Peyer's patch (tissue), 4 donors: ENCODE results near the gene PCNT.

Source experiments
- POLR2A ChIP-seq, 2 donors: fragments of 450-650 bp; IDR thresholded peaks; one replicate each; pipeline ENCODE4 v1.5.1; 2017; ENCODE audit warnings: antibody characterized with exemption in 2 of 2, mild to moderate bottlenecking in 2 of 2, moderate library complexity in 2 of 2
- TF ChIP-seq, protein P1 (sequence below), 6 experiments: fragments of 450-650 bp in 4 of 6; fragments of 200-600 bp in 2 of 6; sonication (generic) in 1 of 6; IDR thresholded peaks; one replicate each; pipeline ENCODE4 v1.5.1; 2017 to 2019; ENCODE audit warnings: antibody characterized with exemption in 6 of 6, mild to moderate bottlenecking in 3 of 6, moderate library complexity in 1 of 6

DNA sequence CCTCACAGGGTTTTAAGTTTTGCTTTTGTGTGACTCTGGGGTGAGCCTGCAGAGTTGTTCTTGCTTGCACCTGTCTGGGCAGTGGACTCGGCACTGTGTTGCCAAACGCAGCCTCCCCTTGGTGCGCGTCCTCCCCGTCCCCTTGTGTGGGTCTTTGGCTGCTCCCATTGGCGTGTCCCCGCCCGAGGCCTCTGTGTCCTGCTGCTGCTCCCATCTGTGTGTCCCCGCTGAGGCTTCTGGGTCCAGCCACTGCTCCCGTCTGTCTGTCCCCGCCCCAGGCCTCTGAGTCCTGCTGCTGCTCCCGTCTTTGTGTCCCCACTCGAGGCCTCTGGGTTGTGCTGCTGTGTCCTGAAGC, 62.8 kb downstream of the PCNT start:
- TF ChIP-seq, protein P1, sequence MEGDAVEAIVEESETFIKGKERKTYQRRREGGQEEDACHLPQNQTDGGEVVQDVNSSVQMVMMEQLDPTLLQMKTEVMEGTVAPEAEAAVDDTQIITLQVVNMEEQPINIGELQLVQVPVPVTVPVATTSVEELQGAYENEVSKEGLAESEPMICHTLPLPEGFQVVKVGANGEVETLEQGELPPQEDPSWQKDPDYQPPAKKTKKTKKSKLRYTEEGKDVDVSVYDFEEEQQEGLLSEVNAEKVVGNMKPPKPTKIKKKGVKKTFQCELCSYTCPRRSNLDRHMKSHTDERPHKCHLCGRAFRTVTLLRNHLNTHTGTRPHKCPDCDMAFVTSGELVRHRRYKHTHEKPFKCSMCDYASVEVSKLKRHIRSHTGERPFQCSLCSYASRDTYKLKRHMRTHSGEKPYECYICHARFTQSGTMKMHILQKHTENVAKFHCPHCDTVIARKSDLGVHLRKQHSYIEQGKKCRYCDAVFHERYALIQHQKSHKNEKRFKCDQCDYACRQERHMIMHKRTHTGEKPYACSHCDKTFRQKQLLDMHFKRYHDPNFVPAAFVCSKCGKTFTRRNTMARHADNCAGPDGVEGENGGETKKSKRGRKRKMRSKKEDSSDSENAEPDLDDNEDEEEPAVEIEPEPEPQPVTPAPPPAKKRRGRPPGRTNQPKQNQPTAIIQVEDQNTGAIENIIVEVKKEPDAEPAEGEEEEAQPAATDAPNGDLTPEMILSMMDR (IDR thresholded peaks at IDR 0.05), result no peak
- TF ChIP-seq POLR2A (IDR thresholded peaks at IDR 0.05), result no peak
